GM20000 (cell line): ENCODE results near the gene DNAJC27.

Experiments
- DNase-seq: peaks from one replicate; pipeline ENCODE4 v3.0.0; 2012; ENCODE audit warnings: low spot score
- CTCF ChIP-seq: IDR thresholded peaks from 2 replicates; pipeline ENCODE4 v1.5.1; 2012; ENCODE audit warnings: mild to moderate bottlenecking, control low read depth; ENCODE audit errors: extremely low read depth, missing control alignments

The DNAJC27 gene

GRCh38 chr2:24935145-24935544, 36.6 kb downstream of the DNAJC27 start:
- no peak for DNase-seq
- no peak for TF ChIP-seq CTCF

GRCh38 chr2:24932715-24933114, 39.0 kb downstream of the DNAJC27 start:
- no peak for TF ChIP-seq CTCF
- no peak for DNase-seq

- peak; percentile 78 for DNase-seq
- no peak for TF ChIP-seq CTCF
Observed at GRCh38 chr2:24930768-24931167, 41.0 kb downstream of the DNAJC27 start.

- no peak for DNase-seq
- TF ChIP-seq CTCF: no peak
Observed at GRCh38 chr2:24929230-24929629, 42.5 kb downstream of the DNAJC27 start.

- DNase-seq: no peak
- TF ChIP-seq CTCF: no peak
Observed at GRCh38 chr2:24928036-24928435, 43.7 kb downstream of the DNAJC27 start.

GRCh38 chr2:24926602-24927252, 45.0 kb downstream of the DNAJC27 start:
- no peak for TF ChIP-seq CTCF
- DNase-seq: no peak

GRCh38 chr2:24926220-24926601, 45.5 kb downstream of the DNAJC27 start:
- no peak for TF ChIP-seq CTCF
- no peak for DNase-seq
